Fibroblast of lung (primary cell): ENCODE data around the gene IGSF9B.

Experiments used
- CTCF ChIP-seq, 2 donors: IDR thresholded peaks in 1 of 2; conservative IDR thresholded peaks in 1 of 2; 1 replicate in 1 of 2; 2 replicates in 1 of 2; pipeline ENCODE4 v1.5.1; 2011 to 2012; ENCODE audit warnings: low read length in 2 of 2, control low read depth in 1 of 2, inconsistent platforms in 1 of 2, low read depth in 1 of 2, mild to moderate bottlenecking in 1 of 2
- EZH2 ChIP-seq: IDR thresholded peaks from 2 replicates; pipeline ENCODE4 v1.5.1; 2012; ENCODE audit warnings: low read length, control low read depth, mild to moderate bottlenecking; ENCODE audit errors: missing control alignments

GRCh38 chr11:133898031-133898769 is 58.6 kb downstream of the IGSF9B start:
- TF ChIP-seq CTCF (conservative IDR thresholded peaks at IDR 0.05 in 1 of 2, IDR thresholded peaks at IDR 0.05 in 1 of 2; ENCODE audit: low read depth in 1 of 2, low read length in 2 of 2) (no peak), EZH2 (no peak)
